UCSD-AML1 (cell line): ENCODE data around the gene SNAPC2.
"Not testable (repeated sequence)": the region's sequence is repeated elsewhere in the genome, so short reads cannot be mapped to it uniquely, and the experiment has no call there.

Experiments used
- DNase-seq: peaks from one replicate; lab custom pipeline; 2025; ENCODE audit not compliant: unreplicated experiment; lab: John Stamatoyannopoulos, UW

The SNAPC2 gene

GRCh38 chr19:7888145-7888825, 31.9 kb upstream of the SNAPC2 start, which contains the start of gene LRRC8E:
Gene LRRC8E, plus strand, starts transcription at chr19:7888510. Its CDS starts 7,094 bp downstream, at chr19:7895604.
- DNase-seq = no peak

DNA sequence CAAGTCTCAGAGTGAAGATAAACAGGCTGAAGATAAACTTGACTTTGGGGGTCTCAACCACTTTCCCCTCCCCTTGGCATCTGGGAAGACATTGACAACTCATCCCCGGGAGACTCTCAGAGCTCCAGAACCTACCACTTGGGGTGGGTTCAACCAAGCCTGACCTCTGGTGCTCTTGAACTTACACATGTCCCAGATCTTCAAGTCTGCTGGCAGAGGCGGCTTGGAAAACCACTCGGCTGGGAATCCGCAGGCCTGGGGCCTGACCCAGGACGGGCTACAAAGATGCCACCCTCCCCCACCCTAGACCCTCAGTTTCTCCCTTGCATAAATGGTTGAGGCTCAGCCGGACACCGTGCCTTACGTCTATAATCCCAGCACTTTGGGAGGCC, 31.3 kb upstream of the SNAPC2 start:
- no peak for DNase-seq

DNA sequence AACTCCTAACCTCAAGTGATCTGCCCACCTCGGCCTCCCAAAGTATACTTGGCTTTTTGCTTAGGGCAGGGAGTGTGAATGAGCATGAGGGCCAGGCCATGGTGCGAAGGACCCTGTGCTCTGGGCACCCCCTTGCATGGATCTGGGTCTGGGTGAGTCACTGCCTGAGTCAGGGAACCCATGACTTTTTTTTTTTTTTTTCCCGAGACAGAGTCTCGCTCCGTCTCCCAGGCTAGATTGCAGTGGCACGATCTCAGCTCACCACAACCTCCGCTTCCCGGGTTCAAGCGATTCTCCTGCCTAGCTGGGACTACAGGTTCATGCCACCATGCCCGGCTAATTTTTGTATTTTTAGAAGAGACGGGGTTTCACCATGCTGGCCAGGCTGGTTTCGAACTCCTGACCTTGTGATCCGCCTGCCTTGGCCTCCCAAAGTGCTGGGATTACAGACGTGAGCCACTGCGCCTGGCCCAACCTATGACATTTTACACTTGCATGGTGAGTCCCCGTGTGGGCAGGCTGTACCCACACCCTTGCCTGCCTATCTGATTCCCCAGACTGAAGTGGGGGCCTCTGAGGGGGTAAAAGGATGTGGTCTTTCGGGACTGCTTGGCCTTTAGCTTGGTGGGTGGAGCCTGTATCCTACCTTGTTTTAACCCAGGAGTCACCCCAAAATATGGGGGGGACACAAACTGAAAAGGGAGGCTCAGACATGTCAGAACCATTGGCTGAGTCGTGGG, 26.6 kb upstream of the SNAPC2 start:
- not testable (repeated sequence) for DNase-seq

DNA sequence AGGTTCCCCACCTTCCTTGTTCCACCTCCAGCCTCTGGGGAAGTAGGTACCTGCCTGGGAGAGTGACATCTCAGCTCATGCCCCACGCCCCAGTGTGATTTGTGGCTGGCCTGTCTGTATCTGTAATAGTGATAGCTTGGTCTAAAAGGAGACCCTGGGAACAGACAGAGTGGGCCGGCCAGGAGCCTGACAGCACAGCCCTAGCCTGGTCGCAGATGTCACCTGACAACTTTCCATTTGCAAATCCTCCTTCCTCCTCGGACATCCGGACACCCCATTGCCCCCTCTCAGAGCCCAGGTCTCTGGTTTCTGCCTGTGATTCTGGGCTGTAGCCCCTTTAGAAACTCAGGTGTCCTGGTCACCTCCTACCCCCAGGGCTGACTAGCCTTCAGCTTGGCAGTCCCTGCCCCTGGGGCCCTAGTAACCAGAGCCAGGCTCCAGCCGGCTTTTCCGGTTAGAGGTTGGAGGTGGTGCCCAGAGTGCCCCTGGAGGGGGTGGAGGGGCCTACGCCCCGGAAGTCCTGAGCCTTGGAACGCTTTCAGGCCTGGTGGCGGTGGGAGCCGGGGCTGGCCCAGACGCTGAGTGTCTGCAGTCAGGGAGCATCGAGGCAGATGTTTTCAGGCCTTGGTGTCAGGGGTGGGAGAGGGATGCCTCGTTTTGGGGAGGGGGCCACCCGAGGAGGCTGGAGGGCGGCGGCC, 25.4 kb upstream of the SNAPC2 start:
- DNase-seq = no peak

- no peak for DNase-seq
Measured at GRCh38 chr19:7895565-7895964, 24.6 kb upstream of the SNAPC2 start.

- DNase-seq = no peak
Measured at GRCh38 chr19:7897292-7897691, 22.8 kb upstream of the SNAPC2 start.

- DNase-seq = no peak
Measured at GRCh38 chr19:7898967-7899366, 21.2 kb upstream of the SNAPC2 start.

DNA sequence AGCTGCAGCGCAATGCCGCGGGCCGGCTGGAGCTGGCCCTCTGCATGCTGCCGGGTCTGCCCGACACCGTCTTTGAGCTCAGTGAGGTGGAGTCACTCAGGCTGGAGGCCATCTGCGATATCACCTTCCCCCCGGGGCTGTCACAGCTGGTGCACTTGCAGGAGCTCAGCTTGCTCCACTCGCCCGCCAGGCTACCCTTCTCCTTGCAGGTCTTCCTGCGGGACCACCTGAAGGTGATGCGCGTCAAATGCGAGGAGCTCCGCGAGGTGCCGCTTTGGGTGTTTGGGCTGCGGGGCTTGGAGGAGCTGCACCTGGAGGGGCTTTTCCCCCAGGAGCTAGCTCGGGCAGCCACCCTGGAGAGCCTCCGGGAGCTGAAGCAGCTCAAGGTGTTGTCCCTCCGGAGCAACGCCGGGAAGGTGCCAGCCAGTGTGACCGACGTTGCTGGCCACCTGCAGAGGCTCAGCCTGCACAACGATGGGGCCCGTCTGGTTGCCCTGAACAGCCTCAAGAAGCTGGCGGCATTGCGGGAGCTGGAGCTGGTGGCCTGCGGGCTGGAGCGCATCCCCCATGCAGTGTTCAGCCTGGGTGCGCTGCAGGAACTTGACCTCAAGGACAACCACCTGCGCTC, 20.3 kb upstream of the SNAPC2 start:
- DNase-seq = no peak

GRCh38 chr19:7900401-7900870, 19.7 kb upstream of the SNAPC2 start:
- DNase-seq = no peak

DNA sequence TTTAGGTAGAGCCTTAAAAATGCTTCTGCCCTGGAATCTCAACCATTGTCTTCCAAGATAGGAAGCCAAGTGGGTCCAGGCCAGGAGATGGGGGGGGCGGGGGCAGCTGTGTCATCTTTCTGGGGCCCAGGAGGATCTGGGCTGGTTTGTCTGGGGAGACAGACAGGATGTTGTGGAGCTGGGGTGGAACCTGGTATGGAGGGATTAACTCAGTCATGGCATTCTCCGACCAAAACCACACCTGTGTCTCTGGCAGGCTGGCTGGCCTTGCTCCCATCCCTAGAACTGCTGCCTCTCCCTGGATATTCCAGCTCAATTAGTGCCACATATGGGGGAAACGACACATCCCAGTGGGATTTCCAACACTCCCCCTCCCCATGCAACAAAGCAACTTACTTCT, 19.2 kb upstream of the SNAPC2 start:
- DNase-seq = no peak

GRCh38 chr19:7901337-7901736, 18.8 kb upstream of the SNAPC2 start:
- DNase-seq = no peak

DNA sequence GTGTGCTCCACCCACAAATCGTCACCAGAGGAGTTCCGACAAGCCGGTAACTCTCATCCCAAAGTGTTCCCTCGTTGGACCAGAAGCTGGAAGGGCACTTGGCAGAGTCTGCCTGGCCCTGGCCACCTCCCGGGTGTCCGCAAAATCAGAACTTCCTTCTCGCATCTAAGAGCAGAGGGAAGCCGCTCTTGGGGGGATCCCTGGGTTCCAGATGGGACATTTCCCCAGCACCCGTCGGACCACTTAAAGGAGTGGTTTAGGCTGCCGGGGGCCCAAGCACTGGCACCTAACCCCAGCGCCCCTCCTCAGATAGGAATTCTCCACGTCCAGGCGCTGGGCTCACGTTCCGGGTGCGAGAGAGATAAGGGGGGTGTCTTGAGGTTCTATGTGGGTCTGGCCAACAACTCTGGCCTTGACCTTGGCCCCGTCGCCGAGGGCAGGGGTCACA, 17.3 kb upstream of the SNAPC2 start:
- no peak for DNase-seq

- peak; percentile 100 for DNase-seq
Measured at GRCh38 chr19:7903244-7904073, 16.7 kb upstream of the SNAPC2 start, which contains the start of gene MAP2K7. Gene MAP2K7, plus strand, starts transcription at chr19:7903877. Its CDS starts 68 bp downstream, at chr19:7903945.

- no peak for DNase-seq
Measured at GRCh38 chr19:7904074-7905020, 15.8 kb upstream of the SNAPC2 start.

DNA sequence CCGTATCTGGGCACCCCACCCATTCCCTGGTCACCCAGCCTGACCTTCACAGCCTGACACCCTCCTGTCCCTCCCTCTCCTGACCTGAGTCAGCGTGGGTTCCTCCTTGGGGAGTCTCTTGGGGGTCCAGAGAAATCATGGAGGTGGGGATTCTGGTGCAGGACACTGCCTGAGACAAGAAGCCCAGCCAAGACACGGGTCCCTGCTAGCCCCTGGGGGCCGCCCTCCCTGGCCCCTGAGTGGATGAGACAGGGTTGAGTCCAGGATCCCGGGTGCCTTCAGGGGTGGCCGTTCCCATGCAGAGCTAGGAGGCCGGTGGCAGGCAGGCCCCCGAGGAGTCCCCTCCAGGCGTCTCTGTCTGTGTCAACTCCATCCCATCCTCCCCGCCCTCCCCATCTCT, 14.9 kb upstream of the SNAPC2 start:
- DNase-seq = no peak

- no peak for DNase-seq
Measured at GRCh38 chr19:7905859-7906258, 14.3 kb upstream of the SNAPC2 start.

- DNase-seq = no peak
Measured at GRCh38 chr19:7907122-7907521, 13.0 kb upstream of the SNAPC2 start.

DNA sequence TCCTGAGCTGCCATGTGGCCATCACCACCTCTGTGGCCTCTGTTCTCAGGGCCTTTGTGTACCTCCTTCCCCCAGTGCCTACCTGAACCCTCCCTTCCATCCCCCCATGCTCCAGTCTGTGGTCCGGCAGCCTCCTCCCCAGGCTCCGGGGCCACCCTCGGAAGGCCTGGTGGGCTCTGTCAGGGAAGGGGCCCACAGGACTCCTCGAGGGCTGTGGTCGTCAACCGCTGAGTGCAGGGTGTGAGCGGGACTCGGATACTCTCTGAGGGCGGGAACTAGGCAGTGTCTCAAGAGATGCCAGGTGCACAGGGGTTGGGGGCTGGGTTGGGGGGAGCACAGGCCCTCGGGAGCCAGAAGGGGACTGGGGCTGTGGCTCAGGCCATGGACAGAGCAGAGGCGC, 12.6 kb upstream of the SNAPC2 start:
- DNase-seq = no peak

DNA sequence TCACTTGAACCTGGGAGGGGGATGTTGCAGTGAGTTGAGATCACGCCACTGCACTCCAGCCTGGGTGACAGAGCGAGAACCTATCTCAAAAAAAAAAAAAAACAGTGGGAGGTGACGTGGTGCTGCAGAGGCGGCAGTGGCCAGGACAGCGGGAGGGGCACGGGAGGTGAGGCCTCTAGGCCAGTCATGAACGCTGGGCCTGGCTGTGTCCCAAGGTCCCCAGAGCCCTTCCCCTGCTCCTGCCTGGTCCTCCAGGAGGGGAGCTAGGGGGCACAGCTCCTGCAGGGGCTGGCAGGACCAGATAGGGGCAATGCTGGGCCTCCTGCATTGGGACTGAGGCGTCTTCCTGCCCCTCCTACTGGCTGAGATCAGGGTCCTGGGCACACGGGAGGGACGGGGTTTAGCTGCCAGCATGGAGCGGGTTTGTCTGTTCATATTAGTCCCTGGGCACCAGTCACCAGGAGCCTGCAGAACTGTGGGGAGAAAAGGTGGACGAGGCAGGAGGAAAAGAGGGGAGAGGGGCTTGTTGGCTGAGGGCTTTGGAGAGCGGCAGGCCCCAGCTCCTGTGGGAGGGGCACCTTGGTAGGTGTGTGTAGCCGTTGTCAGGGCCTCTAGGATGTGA, 11.9 kb upstream of the SNAPC2 start:
- no peak for DNase-seq
